ENCODE measurements around the gene TCF7L1.
"Not testable (repeated sequence)": the region's sequence is repeated elsewhere in the genome, so short reads cannot be mapped to it uniquely, and the experiment has no call there.

TCF7L1 gene

DNA sequence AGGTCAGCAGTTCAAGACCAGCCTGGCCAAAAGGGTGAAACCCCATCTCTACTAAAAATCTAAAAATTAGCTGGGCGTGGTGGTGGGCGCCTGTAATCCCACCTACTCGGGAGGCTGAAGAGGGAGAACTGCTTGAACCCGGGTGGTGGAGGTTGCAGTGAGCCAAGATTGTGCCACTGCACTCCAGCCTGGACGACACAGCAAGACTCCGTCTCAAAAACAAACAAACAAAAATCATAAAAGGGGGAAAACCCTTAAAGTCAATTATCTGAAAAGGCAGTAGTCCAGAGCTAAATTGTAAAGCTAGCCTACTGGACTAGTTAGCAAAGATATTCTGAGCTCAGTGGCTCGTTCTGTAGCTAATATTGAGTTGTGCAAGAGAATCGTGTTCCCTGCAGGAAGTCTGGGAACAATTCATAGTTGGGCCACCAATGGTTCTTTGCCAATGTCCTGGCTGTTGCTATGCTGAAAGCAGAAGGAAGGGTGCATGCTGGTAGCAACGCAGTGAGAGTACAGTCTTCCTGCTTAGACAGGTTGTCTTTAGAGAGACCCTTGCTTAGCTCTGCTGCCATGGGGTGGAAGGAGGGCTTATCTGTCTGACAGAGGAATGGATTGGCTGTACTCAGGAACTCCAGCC is 190.3 kb downstream of the TCF7L1 start:
- no peak for DNase-seq (ENCODE audit: low spot score)

DNA sequence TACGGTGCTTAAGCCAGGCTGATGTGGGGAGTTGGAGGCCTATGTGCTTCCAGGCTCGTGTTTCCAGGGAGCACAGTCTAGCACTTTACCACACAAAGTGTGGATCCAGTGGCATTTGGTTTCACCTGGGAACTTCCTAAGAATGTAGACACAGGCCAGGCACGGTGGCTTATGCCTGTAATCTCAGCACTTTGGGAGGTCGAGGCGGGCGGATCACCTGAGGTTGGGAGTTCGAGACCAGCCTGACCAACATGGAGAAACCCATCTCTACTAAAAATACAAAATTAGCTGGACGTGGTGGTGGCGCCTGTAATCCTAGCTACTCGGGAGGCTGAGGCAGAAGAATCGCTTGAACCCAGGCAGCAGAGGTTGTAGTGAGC is 190.8 kb downstream of the TCF7L1 start:
- DNase-seq (ENCODE audit: low spot score), result not testable (repeated sequence)

DNA sequence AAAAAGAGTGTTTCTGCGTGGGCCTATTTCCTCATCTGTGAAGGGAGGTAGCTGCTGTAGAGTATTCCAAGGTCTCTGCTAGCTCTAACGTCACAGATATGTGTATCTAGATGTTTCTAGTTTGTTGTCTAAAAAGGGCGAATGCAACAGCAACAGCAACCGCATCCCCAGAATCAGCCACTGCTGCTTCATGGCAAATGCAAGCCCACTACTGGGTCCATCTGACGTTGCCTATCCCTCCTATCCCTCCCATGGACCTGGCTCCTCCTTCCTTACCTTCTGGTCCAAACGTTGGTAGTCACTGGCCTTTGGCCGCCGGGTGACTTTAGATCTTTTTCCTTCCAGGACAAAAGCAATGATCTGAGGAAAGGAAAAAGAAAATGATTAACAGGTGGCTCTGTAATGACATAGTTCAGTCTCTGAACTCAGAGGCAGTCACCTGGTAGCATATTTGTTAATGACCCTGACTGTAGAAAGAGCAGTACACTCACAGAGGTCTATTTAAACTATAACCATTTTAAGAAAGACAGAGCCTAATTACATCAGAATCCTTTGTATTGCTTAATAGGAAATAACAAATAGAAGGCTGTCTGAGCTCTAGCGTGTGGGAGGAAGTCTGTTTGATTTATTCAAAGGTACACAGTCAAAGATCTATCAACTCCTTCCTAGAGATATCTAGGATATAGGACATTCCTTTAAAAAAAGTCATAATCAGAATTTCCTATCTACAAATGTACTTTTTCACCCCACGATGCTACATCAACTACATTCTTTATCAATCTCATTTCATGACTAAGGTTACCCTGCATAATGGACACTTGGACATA is 191.7 kb downstream of the TCF7L1 start:
- DNase-seq (ENCODE audit: low spot score), result no peak

DNA sequence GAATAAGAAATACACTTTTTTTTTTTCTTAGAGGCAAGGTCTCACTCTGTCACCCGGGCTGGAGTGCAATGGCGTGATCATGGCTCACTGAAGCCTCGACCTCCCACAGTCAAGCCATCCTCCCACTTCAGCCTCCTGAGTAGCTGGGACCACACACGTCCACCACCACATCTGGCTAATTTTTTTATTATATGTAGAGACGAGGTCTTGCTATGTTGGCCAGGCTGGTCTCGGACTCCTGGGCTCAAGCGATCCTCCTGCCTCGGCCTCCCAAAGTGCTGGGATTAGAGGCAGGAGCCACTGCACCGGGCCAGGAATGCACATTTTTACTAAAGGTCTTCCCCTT is 192.2 kb downstream of the TCF7L1 start:
- DNase-seq (ENCODE audit: low spot score), result no peak

DNA sequence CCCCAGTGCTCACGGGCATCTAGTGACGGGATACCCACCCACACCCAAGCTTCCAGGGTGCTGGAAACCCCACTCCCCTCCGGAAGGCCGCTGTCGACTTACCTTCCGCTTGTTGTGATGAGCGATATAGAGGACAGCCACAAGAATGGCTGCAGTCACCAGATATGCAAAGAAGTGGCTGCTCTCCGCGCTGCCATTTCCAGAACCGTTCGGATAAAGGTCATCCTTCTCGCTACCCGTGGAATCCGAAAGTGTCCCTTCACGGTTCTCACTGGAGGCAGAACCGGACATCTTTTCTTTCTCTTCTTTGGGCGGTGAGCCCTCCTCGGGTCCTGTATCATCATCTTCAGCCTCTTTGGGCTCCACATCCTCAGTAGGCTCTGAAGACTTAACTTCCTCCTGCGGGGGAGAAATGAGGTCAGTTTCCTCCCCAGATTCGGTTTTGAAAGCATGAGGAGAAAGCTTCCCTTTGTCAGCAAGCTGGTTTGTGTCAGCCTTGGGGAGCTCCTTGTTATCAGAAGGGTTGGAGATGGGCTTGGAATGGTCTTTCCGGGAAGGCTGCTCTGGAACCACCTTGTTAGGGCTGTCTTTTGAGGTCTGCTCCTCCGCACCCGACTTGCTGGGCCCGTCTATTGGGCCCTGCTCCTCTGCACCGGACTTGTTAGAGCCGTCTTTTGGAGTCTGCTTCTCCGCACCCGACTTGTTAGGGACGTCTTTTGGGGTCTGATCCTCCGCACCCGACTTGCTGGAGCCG is 193.4 kb downstream of the TCF7L1 start:
- no peak for DNase-seq (ENCODE audit: low spot score)

- no peak for DNase-seq (ENCODE audit: low spot score)
These were observed 194.1 kb downstream of the TCF7L1 start for GRCh38 chr2:85327160-85327821.

- DNase-seq (ENCODE audit: low spot score), result peak; percentile 93
These were observed 194.8 kb downstream of the TCF7L1 start, which contains the start of gene TGOLN2 for GRCh38 chr2:85327822-85328617. Gene TGOLN2 (minus strand): TSS chr2:85327989. CDS start chr2:85327962, 27 bp downstream.

GRCh38 chr2:85329181-85329651 is 196.0 kb downstream of the TCF7L1 start:
- no peak for DNase-seq (ENCODE audit: low spot score)

- not testable (repeated sequence) for DNase-seq (ENCODE audit: low spot score)
These were observed 196.5 kb downstream of the TCF7L1 start for GRCh38 chr2:85329701-85330100.

DNA sequence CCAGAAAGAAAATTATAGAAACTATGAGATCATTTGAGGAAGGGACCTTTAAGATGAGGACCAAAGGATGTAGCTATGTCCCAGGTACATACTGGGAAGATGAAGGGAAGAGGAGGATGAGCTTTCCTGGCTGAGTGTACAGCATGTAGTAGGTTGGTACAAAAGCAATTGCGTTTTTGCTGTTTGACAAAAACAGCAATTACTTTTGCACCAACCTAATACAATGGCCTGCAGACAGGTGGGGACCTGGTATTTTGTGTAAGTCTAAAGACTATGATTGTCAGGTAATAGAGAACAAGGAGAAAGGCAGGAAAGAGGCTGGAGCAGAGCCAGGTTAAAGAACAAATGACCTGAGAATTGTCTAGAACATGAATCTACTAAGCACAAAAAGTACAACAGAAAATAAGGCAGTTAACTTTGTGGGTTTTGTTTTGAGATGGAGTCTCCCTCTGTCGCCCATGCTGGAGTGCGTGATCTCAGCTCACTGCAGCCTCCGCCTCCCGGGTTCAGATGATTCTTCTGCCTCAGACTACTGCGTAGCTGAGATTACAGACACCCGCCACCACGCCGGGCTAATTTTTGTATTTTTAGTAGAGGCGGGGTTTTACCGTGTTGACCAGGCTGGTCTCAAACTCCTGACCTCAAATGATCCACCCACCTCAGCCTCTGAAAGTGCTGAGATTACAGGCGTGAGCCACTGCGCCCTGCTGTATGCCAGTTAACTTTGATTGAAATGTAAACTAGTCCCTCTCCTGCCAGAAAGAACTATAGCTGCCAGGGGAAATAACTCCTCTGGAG is 197.8 kb downstream of the TCF7L1 start:
- no peak for DNase-seq (ENCODE audit: low spot score)

- not testable (repeated sequence) for DNase-seq (ENCODE audit: low spot score)
These were observed 200.7 kb downstream of the TCF7L1 start for GRCh38 chr2:85333877-85334276.

DNA sequence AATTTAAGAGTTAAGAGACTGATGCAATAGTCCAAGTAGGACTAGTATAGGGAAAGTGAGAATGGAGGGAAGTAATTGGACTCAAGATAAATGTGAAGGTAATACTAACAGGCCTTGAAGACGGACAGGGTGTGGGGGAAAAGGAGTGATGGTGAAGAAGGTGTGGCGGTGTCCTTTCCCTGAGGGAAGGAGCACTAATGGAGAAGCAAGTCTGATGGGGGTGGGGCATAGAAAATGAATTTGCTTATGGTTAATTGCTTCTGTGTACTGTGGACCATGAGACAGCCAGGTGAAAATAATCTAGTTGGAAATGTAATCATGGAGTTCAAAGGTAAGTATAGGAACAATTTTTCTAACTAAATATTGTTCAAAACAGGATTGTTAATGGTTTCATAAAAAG is 201.7 kb downstream of the TCF7L1 start:
- DNase-seq (ENCODE audit: low spot score), result no peak

DNA sequence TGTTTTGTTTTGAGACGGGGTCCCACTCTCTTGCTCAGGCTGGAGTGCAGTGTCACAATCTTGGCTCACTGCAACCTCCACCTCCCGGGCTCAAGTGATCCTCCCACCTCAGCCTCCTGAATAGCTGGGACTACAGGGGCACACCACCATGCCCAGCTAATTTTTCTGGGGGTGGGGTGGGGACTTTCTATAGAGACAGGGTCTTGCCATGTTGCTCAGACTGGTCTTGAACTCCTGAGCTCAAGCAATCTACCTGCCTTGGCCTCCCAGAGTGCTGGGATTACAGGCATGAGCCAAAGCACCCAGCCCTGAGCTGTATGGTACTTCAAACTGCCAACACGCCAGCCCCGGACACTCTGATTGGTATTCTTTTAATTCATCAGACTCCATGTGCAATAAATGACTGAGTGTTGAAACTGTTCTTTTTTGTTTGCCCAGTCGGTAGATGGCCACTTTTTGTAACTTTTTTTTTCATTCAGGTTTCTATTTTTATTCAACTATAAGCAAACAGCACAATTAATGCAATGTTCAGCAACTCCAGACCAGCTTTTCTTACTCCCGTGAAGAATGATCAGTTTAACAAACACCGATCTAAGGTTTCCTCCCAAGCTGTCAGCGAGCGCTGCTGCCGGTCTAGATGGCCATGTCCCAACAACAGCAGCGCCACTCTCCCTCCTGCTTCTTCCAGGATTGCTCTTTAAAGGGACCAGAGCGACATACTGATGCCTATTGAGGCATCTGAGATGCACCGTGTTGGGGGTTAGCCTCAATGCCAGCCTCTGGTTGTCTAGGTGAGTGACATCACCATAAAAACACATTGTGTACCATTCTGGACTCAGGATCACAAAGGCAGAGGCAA is 207.1 kb downstream of the TCF7L1 start:
- no peak for DNase-seq (ENCODE audit: low spot score)

DNA sequence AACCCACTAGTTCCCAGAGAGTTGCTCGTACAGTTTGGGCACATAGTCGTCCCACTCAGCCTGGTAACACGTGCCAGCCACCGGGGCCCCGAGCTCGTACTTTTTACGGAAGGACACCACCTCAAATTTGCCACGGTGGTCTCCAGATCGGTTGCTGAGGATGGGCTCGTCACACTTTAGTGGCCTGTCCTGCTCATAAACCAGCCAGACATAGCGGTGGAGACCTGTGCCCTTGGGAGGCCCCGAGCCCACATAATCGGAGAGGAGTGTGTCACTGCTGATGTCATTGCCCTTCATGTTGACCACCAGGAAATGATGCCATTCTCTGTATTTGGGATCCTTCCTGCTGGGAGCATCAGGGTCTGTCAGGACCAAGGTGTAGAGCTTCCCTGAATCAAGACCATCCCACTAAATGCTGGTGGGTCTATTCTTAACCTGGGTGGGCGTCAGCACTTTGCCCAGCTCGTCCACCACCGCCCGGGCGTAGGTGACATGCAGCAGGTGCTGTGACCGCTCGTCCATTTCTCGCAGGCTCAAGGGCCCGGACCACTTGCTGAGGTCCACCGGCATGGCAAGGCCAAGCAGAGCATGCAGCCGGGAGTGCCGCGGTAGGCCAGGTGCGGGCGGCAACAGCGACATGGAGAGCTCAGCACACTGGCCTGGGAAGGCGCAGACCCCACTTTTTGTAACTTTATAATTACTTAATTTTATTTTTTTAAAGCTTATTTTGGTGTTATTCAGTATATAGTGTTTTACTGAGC is 208.3 kb downstream of the TCF7L1 start:
- DNase-seq (ENCODE audit: low spot score), result no peak

GRCh38 chr2:85342156-85342555 is 209.0 kb downstream of the TCF7L1 start:
- DNase-seq (ENCODE audit: low spot score), result no peak

GRCh38 chr2:85343207-85343895 is 210.2 kb downstream of the TCF7L1 start:
- DNase-seq (ENCODE audit: low spot score), result not testable (repeated sequence)

DNA sequence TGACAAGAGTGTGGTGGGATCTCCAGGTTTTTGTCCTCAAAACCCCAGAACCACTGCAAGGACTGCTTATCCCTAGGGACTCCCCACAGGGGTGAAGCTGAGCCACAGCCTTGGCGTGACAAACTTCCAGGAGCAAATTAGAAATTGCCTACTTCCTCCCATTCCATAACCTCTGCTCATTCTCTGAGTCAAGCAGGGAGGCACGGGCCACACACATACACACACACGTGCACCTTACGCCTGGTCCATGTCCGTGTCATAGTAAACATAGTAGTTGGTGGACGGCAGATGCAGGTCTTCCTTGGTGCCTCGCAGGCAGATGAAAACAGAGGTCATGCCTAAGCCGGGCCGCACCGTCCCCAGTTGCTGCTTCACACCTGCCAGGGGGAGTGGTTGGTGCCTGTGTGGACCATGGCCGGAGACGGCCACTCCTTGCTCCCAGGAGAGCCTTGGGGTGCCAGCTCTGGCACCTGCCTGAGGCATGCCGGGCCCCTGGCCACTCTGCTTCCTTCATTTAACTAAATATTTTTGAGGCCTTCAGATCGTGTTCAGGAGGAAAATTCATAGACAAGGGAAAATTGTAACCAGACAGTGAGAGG is 211.3 kb downstream of the TCF7L1 start:
- DNase-seq (ENCODE audit: low spot score), result no peak

Measured in SK-N-DZ (cell line).